Glutamatergic neuron (in vitro differentiated cells): ENCODE data around the gene BEND5. TPM values are rescaled to one million over a fixed set of nuclear protein-coding genes. Genes with fewer than 3 reads are reported as not detected.

Experiments
- DNase-seq: peaks from one replicate; pipeline ENCODE4 v3.0.0; 2022
- H3K27ac Mint-ChIP-seq: one replicate; pipeline ENCODE4 v1.8.0; 2020; ENCODE audit warnings: mild to moderate bottlenecking, mixed read lengths, inconsistent platforms; ENCODE audit not compliant: unreplicated experiment
- H3K27me3 Mint-ChIP-seq: one replicate; pipeline ENCODE4 v1.8.0; 2020; ENCODE audit warnings: mild to moderate bottlenecking, moderate library complexity, mixed read lengths, inconsistent platforms; ENCODE audit not compliant: unreplicated experiment
- H3K36me3 Mint-ChIP-seq: one replicate; pipeline ENCODE4 v1.8.0; 2020; ENCODE audit warnings: mild to moderate bottlenecking, mixed read lengths, inconsistent platforms; ENCODE audit not compliant: unreplicated experiment
- H3K4me1 Mint-ChIP-seq: one replicate; pipeline ENCODE4 v1.8.0; 2020; ENCODE audit warnings: mild to moderate bottlenecking, low read depth, mixed read lengths, inconsistent platforms; ENCODE audit not compliant: unreplicated experiment
- H3K4me3 Mint-ChIP-seq: one replicate; pipeline ENCODE4 v1.8.0; 2020; ENCODE audit warnings: mild to moderate bottlenecking, mixed read lengths, inconsistent platforms; ENCODE audit not compliant: unreplicated experiment
- H3K9me3 Mint-ChIP-seq: one replicate; pipeline ENCODE4 v1.8.0; 2020; ENCODE audit warnings: mild to moderate bottlenecking, moderate library complexity, mixed read lengths, inconsistent platforms; ENCODE audit not compliant: unreplicated experiment
- total RNA-seq: library from RNA; stranded (reverse); fragmentation: NEBNext Ultra II Directional; extraction: Animal tissue kit (Norgen Biotek cat#: 25700); gene quantifications from one replicate; pipeline ENCODE4 v1.2.1, GENCODE V29; 2021; ENCODE audit not compliant: unreplicated experiment
- TF ChIP-seq, protein P1 (sequence below): fragments of 200-600 bp; sonication (generic); IDR thresholded peaks from one replicate; pipeline ENCODE4 v1.5.0; 2021; ENCODE audit not compliant: partially characterized antibody, unreplicated experiment

Gene BEND5
- total RNA-seq, 1 donor from 2014 or later, result 34.8 TPM

DNA sequence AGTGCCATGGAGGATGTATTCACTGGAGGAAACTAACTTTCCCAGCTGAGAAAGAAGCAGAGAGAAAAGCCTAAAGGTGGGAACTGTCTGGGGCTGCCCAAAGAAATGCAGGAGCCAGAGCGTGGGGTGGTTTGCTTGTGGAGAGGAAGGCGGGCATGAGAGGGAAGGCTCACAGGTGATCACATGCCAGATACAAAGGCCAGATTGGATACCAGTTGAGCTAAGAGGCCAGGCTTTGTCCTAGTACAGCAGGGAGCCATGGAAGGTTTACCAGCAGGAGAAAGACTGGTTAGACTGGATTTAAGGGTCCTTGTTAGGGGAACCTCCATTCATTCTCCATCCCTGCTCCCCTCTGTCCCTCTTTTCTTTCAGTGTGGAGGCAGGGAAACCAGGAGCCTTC lies 66.4 kb downstream of the BEND5 start:
- TF ChIP-seq, protein P1, sequence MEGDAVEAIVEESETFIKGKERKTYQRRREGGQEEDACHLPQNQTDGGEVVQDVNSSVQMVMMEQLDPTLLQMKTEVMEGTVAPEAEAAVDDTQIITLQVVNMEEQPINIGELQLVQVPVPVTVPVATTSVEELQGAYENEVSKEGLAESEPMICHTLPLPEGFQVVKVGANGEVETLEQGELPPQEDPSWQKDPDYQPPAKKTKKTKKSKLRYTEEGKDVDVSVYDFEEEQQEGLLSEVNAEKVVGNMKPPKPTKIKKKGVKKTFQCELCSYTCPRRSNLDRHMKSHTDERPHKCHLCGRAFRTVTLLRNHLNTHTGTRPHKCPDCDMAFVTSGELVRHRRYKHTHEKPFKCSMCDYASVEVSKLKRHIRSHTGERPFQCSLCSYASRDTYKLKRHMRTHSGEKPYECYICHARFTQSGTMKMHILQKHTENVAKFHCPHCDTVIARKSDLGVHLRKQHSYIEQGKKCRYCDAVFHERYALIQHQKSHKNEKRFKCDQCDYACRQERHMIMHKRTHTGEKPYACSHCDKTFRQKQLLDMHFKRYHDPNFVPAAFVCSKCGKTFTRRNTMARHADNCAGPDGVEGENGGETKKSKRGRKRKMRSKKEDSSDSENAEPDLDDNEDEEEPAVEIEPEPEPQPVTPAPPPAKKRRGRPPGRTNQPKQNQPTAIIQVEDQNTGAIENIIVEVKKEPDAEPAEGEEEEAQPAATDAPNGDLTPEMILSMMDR, result no peak
- Mint-ChIP-seq H3K4me3 (no peak overlapping the region), H3K27ac (no peak overlapping the region), H3K27me3 (peaks cover 8% of the 10 kb centered on the region), H3K36me3 (no peaks in the 10 kb centered on the region), H3K4me1 (no peaks in the 10 kb centered on the region), H3K9me3 (no peaks in the 10 kb centered on the region)
- no peak for DNase-seq

GRCh38 chr1:48704736-48705135 lies 72.0 kb downstream of the BEND5 start:
- no peak for DNase-seq
- no peaks in the 10 kb centered on the region for H3K36me3 Mint-ChIP-seq
- H3K4me3 Mint-ChIP-seq, result no peak overlapping the region
- peaks cover 3% of the 10 kb centered on the region for H3K27me3 Mint-ChIP-seq
- no peaks in the 10 kb centered on the region for H3K9me3 Mint-ChIP-seq
- H3K4me1 Mint-ChIP-seq, result no peaks in the 10 kb centered on the region
- H3K27ac Mint-ChIP-seq, result no peak overlapping the region
- TF ChIP-seq, protein P1, result no peak

GRCh38 chr1:48701445-48701844 lies 75.2 kb downstream of the BEND5 start:
- Mint-ChIP-seq H3K4me1 (peaks cover 3% of the 10 kb centered on the region), H3K9me3 (no peaks in the 10 kb centered on the region), H3K27ac (no peak overlapping the region), H3K4me3 (no peak overlapping the region), H3K36me3 (no peaks in the 10 kb centered on the region), H3K27me3 (peaks cover 1% of the 10 kb centered on the region)
- no peak for DNase-seq
- TF ChIP-seq, protein P1, result no peak

GRCh38 chr1:48697066-48697707 lies 79.5 kb downstream of the BEND5 start:
- Mint-ChIP-seq H3K27ac (peak overlapping the region; percentile 48), H3K9me3 (peaks cover 2% of the 10 kb centered on the region)
- TF ChIP-seq, protein P1, result peak; percentile 97

DNA sequence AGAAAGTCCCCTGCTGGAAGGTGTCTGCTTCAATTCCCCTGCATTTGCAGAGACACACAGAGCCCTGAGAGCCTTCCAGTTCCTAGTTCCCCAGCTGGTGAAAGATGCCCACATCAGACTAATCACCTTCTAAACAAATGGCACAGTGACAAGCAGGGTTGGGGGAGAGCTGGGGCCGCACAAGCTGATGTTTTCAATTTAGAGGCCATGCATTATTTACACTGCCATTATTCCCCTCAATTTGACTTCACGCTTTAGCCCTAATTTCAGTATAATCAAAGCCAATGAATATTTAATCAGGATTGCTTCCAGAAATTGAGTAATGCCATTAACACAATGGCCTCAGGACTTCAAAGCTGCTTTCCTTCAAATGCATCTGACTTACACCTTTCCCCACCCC lies 81.5 kb downstream of the BEND5 start:
- peaks cover 17% of the 10 kb centered on the region for H3K4me1 Mint-ChIP-seq
- peaks cover 3% of the 10 kb centered on the region for H3K9me3 Mint-ChIP-seq
- no peaks in the 10 kb centered on the region for H3K36me3 Mint-ChIP-seq
- H3K27me3 Mint-ChIP-seq, result peaks cover 1% of the 10 kb centered on the region
- peak overlapping the region; percentile 74 for H3K27ac Mint-ChIP-seq
- H3K4me3 Mint-ChIP-seq, result no peak overlapping the region
- TF ChIP-seq, protein P1, result no peak
- peak; percentile 31 for DNase-seq

More at GRCh38 chr1:48697066-48697707, 79.5 kb downstream of the BEND5 start:
- peak; percentile 85 for DNase-seq
- no peak overlapping the region for H3K4me3 Mint-ChIP-seq
- peaks cover 10% of the 10 kb centered on the region for H3K4me1 Mint-ChIP-seq
- peaks cover 3% of the 10 kb centered on the region for H3K27me3 Mint-ChIP-seq
- no peaks in the 10 kb centered on the region for H3K36me3 Mint-ChIP-seq
